Measurements from ENCODE around the gene ZRANB3. TPM values are rescaled to one million over a fixed set of nuclear protein-coding genes. Genes with fewer than 3 reads are reported as not detected.

The ZRANB3 gene
- total and polyA plus RNA-seq, 2 experiments from 2014 or later: 3.6 to 10.4 TPM

DNA sequence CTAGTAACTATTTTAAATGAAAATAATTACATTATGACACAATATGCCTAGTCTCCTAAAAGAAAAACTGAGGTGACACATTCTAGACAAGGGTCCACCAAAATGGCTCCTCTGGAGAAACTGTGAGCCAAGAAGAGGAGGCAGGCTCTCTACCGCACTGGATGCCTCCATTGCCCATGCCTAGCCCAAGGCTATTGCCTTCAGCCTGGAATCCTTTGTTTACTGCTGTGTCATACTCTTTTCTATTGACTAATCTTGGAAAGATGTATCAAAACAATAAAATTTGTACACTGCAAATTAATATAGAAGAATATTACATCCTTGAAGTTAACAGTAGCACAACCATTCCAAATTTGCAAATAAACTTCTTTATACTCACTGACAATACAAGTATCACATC is 311.8 kb downstream of the ZRANB3 start:
- H3K27ac ChIP-seq: no peak overlapping the region
- TF ChIP-seq, protein P1, sequence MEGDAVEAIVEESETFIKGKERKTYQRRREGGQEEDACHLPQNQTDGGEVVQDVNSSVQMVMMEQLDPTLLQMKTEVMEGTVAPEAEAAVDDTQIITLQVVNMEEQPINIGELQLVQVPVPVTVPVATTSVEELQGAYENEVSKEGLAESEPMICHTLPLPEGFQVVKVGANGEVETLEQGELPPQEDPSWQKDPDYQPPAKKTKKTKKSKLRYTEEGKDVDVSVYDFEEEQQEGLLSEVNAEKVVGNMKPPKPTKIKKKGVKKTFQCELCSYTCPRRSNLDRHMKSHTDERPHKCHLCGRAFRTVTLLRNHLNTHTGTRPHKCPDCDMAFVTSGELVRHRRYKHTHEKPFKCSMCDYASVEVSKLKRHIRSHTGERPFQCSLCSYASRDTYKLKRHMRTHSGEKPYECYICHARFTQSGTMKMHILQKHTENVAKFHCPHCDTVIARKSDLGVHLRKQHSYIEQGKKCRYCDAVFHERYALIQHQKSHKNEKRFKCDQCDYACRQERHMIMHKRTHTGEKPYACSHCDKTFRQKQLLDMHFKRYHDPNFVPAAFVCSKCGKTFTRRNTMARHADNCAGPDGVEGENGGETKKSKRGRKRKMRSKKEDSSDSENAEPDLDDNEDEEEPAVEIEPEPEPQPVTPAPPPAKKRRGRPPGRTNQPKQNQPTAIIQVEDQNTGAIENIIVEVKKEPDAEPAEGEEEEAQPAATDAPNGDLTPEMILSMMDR (IDR thresholded peaks at IDR 0.05; ENCODE audit: poor library complexity): no peak
- no peak for TF ChIP-seq EZH2 (IDR thresholded peaks at IDR 0.05; ENCODE audit: borderline replicate concordance)
- no peak for TF ChIP-seq EZH2phosphoT487 (IDR thresholded peaks at IDR 0.05; ENCODE audit: low read depth, severe bottlenecking, unreplicated experiment)
- no peak overlapping the region for H3K4me2 ChIP-seq
- WGBS (ENCODE audit: low lambda C conversion rate, missing lambda C conversion rate): 89% methylated on average over 1 of the region's 1 CpG
- no peak overlapping the region for H2AFZ ChIP-seq
- H3K4me3 ChIP-seq: no peak overlapping the region
- H3K4me1 ChIP-seq (ENCODE audit: insufficient read depth): no peaks in the 10 kb centered on the region
- no peaks in the 10 kb centered on the region for H3K9me2 ChIP-seq (replicated peaks; ENCODE audit: insufficient read depth)
- no peak for DNase-seq (ENCODE audit: low spot score)
- no peaks in the 10 kb centered on the region for H3K36me3 ChIP-seq (replicated peaks; ENCODE audit: insufficient read depth, low read depth)
- H3K9me3 ChIP-seq (ENCODE audit: low read depth): no peaks in the 10 kb centered on the region
- H4K20me1 ChIP-seq (ENCODE audit: insufficient read depth, poor library complexity, severe bottlenecking): no peaks in the 10 kb centered on the region
- no peaks in the 10 kb centered on the region for H3K27me3 ChIP-seq
- no peaks in the 10 kb centered on the region for H3K79me2 ChIP-seq

- Histone ChIP-seq H2AFZ (no peak overlapping the region), H3K36me3 (replicated peaks; ENCODE audit: insufficient read depth, low read depth) (no peaks in the 10 kb centered on the region), H3K9me2 (replicated peaks; ENCODE audit: insufficient read depth) (no peaks in the 10 kb centered on the region), H3K4me2 (no peak overlapping the region), H3K27me3 (no peaks in the 10 kb centered on the region), H3K79me2 (no peaks in the 10 kb centered on the region), H4K20me1 (ENCODE audit: insufficient read depth, poor library complexity, severe bottlenecking) (no peaks in the 10 kb centered on the region), H3K27ac (no peak overlapping the region), H3K4me1 (ENCODE audit: insufficient read depth) (no peaks in the 10 kb centered on the region), H3K9me3 (ENCODE audit: low read depth) (no peaks in the 10 kb centered on the region), H3K4me3 (no peak overlapping the region)
- no peak for DNase-seq (ENCODE audit: low spot score)
- TF ChIP-seq EZH2phosphoT487 (IDR thresholded peaks at IDR 0.05; ENCODE audit: low read depth, severe bottlenecking, unreplicated experiment) (no peak), EZH2 (IDR thresholded peaks at IDR 0.05; ENCODE audit: borderline replicate concordance) (no peak)
- TF ChIP-seq, protein P1 (IDR thresholded peaks at IDR 0.05; ENCODE audit: poor library complexity): no peak
- WGBS (ENCODE audit: low lambda C conversion rate, missing lambda C conversion rate): 98% methylated on average over 2 of the region's 2 CpGs
Observed at GRCh38 chr2:135218426-135218825, 312.6 kb downstream of the ZRANB3 start.

- H3K9me2 ChIP-seq (replicated peaks; ENCODE audit: insufficient read depth): no peaks in the 10 kb centered on the region
- H4K20me1 ChIP-seq (ENCODE audit: insufficient read depth, poor library complexity, severe bottlenecking): no peaks in the 10 kb centered on the region
- H3K4me3 ChIP-seq: no peak overlapping the region
- H3K36me3 ChIP-seq (replicated peaks; ENCODE audit: insufficient read depth, low read depth): no peaks in the 10 kb centered on the region
- WGBS (ENCODE audit: low lambda C conversion rate, missing lambda C conversion rate): 75% methylated on average over 2 of the region's 2 CpGs
- no peaks in the 10 kb centered on the region for H3K79me2 ChIP-seq
- no peak for DNase-seq (ENCODE audit: low spot score)
- H3K4me2 ChIP-seq: no peak overlapping the region
- no peak for TF ChIP-seq EZH2phosphoT487 (IDR thresholded peaks at IDR 0.05; ENCODE audit: low read depth, severe bottlenecking, unreplicated experiment)
- TF ChIP-seq, protein P1 (IDR thresholded peaks at IDR 0.05; ENCODE audit: poor library complexity): no peak
- no peak for TF ChIP-seq EZH2 (IDR thresholded peaks at IDR 0.05; ENCODE audit: borderline replicate concordance)
- H3K9me3 ChIP-seq (ENCODE audit: low read depth): no peaks in the 10 kb centered on the region
- no peak overlapping the region for H2AFZ ChIP-seq
- no peaks in the 10 kb centered on the region for H3K27me3 ChIP-seq
- no peak overlapping the region for H3K27ac ChIP-seq
- H3K4me1 ChIP-seq (ENCODE audit: insufficient read depth): no peaks in the 10 kb centered on the region
Observed at GRCh38 chr2:135212757-135213156, 318.3 kb downstream of the ZRANB3 start.

DNA sequence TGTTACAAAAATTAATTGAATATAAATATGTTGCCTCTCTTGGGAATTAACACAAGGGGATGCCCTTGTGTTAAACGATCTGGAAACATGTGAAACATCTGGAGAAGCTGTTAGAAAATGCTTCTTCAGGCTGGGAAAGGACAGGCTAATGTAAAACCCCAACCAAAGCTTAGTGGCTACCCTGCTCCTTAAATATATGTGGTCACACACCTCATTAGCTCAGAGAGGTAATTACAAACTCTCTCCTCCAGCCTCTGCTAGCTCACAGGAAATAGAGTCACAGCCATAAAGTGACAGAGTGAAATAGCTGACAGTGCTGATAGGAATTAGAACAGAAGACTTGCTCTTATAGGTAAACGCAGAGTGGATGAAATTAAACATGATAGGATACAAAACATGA is 323.0 kb downstream of the ZRANB3 start:
- no peak for DNase-seq (ENCODE audit: low spot score)
- H3K4me1 ChIP-seq (ENCODE audit: insufficient read depth): no peaks in the 10 kb centered on the region
- 84% methylated on average over 2 of the region's 2 CpGs for WGBS (ENCODE audit: low lambda C conversion rate, missing lambda C conversion rate)
- no peak overlapping the region for H2AFZ ChIP-seq
- no peak overlapping the region for H3K4me2 ChIP-seq
- H3K27me3 ChIP-seq: no peaks in the 10 kb centered on the region
- TF ChIP-seq EZH2 (IDR thresholded peaks at IDR 0.05; ENCODE audit: borderline replicate concordance) (no peak), EZH2phosphoT487 (IDR thresholded peaks at IDR 0.05; ENCODE audit: low read depth, severe bottlenecking, unreplicated experiment) (no peak)
- TF ChIP-seq, protein P1 (IDR thresholded peaks at IDR 0.05; ENCODE audit: poor library complexity): no peak
- H3K36me3 ChIP-seq (replicated peaks; ENCODE audit: insufficient read depth, low read depth): no peaks in the 10 kb centered on the region
- H3K79me2 ChIP-seq: no peaks in the 10 kb centered on the region
- H4K20me1 ChIP-seq (ENCODE audit: insufficient read depth, poor library complexity, severe bottlenecking): no peaks in the 10 kb centered on the region
- no peaks in the 10 kb centered on the region for H3K9me2 ChIP-seq (replicated peaks; ENCODE audit: insufficient read depth)
- H3K27ac ChIP-seq: no peak overlapping the region
- H3K4me3 ChIP-seq: no peak overlapping the region
- no peaks in the 10 kb centered on the region for H3K9me3 ChIP-seq (ENCODE audit: low read depth)

Measured in hepatocyte (in vitro differentiated cells).